ENCODE results near the gene TEX52. TPM values are rescaled to one million over a fixed set of nuclear protein-coding genes. Genes with fewer than 3 reads are reported as not detected.

Gene TEX52
- total and polyA plus RNA-seq, 2 of the 13 experiments (the other 11 are each of a cell fraction or from before 2014, with no cell fraction given) = 0.05 TPM; not detected in 1

GRCh38 chr12:2877047-2877952, 20.5 kb upstream of the TEX52 start, which contains the start of the genes FOXM1 and RHNO1 (continued):
- TF ChIP-seq, protein P1, sequence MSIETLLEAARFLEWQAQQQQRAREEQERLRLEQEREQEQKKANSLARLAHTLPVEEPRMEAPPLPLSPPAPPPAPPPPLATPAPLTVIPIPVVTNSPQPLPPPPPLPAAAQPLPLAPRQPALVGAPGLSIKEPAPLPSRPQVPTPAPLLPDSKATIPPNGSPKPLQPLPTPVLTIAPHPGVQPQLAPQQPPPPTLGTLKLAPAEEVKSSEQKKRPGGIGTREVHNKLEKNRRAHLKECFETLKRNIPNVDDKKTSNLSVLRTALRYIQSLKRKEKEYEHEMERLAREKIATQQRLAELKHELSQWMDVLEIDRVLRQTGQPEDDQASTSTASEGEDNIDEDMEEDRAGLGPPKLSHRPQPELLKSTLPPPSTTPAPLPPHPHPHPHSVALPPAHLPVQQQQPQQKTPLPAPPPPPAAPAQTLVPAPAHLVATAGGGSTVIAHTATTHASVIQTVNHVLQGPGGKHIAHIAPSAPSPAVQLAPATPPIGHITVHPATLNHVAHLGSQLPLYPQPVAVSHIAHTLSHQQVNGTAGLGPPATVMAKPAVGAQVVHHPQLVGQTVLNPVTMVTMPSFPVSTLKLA (IDR thresholded peaks at IDR 0.05) = 0 out of 2 replicates have a peak, but pooled peaks have one; percentile 19
- TF ChIP-seq MXD4 (CRISPR knock-in tag; IDR thresholded peaks at IDR 0.05) (peak; percentile 71), ZNF558 (CRISPR knock-in tag; IDR thresholded peaks at IDR 0.05; ENCODE audit: borderline replicate concordance) (no peak), ZSCAN9 (CRISPR knock-in tag; IDR thresholded peaks at IDR 0.05; ENCODE audit: borderline replicate concordance) (no peak), YY1 (IDR thresholded peaks at IDR 0.05; ENCODE audit: insufficient read depth, insufficient replicate concordance, low read depth, low read length) (peak; percentile 82), NFYB (CRISPR knock-in tag; IDR thresholded peaks at IDR 0.05) (peak; percentile 76), ZFP41 (CRISPR knock-in tag; IDR thresholded peaks at IDR 0.05; ENCODE audit: borderline replicate concordance) (no peak; the same call in 1 of the 2 replicates), SPEN (CRISPR knock-in tag; IDR thresholded peaks at IDR 0.05; ENCODE audit: low read depth) (0 out of 2 replicates have a peak, but pooled peaks have one; percentile 10), ZNF660 (CRISPR knock-in tag; IDR thresholded peaks at IDR 0.05; ENCODE audit: borderline replicate concordance, low read depth) (no peak), ZMYM4 (CRISPR knock-in tag; IDR thresholded peaks at IDR 0.05) (0 out of 2 replicates have a peak, but pooled peaks have one; percentile 1), PATZ1 (CRISPR knock-in tag; IDR thresholded peaks at IDR 0.05) (peak; percentile 53), ZBTB46 (CRISPR knock-in tag; IDR thresholded peaks at IDR 0.05; ENCODE audit: borderline replicate concordance) (no peak), TFDP2 (CRISPR knock-in tag; IDR thresholded peaks at IDR 0.05) (peak; percentile 99), ZNF124 (CRISPR knock-in tag; IDR thresholded peaks at IDR 0.05) (peak; percentile 21; the same call in 1 of the 2 replicates), SCMH1 (CRISPR knock-in tag; IDR thresholded peaks at IDR 0.05; ENCODE audit: borderline replicate concordance) (no peak), ZNF234 (CRISPR knock-in tag; conservative IDR thresholded peaks at IDR 0.05) (0 out of 2 replicates have a peak, but pooled peaks have one; percentile 63), TBX3 (IDR thresholded peaks at IDR 0.05; ENCODE audit: borderline replicate concordance) (no peak), KLF12 (CRISPR knock-in tag; IDR thresholded peaks at IDR 0.05; ENCODE audit: borderline replicate concordance) (no peak), DMAP1 (CRISPR knock-in tag; IDR thresholded peaks at IDR 0.05) (peak; percentile 53; the same call in 1 of the 2 replicates), ZNF790 (CRISPR knock-in tag; IDR thresholded peaks at IDR 0.05; ENCODE audit: borderline replicate concordance) (no peak; the same call in 1 of the 2 replicates), MXD3 (CRISPR knock-in tag; IDR thresholded peaks at IDR 0.05) (peak; percentile 75; the same call in 1 of the 2 replicates), RBFOX2 (IDR thresholded peaks at IDR 0.05; ENCODE audit: low read depth, low read length) (peak; percentile 90)

Measured in HepG2 (cell line).